ENCODE results near the gene UNC79.

DNA sequence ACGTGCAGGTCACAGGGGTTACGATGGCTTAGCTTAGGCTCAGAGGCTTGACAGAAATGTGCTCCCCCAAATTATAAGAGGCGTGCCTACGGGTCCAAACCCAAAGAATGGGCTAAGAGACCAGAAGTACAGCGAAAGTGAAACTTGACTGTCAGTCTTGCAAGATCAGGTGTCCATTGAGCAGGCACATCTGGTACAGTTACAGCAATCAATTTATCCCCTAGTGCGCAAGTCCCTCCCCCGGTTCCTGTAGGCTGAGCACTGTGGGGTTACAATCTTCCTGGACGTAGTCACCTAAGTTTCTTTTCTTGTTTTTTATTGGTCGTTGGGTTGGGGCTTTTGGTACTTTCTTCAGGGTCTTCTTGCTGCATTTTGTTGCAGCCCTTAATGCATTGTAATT lies 134.2 kb downstream of the UNC79 start:
- TF ChIP-seq POLR2A (IDR thresholded peaks at IDR 0.05): no peak
- TF ChIP-seq CTCF (IDR thresholded peaks at IDR 0.05): no peak

Data from testis (tissue), 2 donors.